NCI-H128 (cell line): ENCODE results near the gene DLGAP1.

ENCODE experiments used
- DNase-seq: peaks from one replicate; lab custom pipeline; 2025; ENCODE audit not compliant: unreplicated experiment; lab: John Stamatoyannopoulos, UW

Gene DLGAP1

DNA sequence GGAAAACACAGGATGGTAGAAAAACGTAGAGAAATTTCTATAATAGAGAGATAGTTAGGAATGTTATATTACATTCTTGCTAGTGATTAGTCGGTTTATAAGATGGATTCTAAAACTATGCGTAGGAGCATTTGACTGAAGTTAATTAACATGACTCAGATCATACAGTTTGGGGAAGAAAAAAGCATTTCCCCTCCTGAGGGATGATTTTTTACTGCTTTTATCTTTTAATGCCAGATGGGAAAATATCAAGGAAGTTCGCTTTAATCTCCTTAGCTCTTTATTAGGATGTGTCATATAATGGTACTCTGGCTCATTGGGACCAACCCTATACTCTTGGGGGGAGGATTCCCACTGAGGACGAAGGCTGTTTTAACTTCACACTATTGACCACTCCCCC, 503.1 kb downstream of the DLGAP1 start:
- DNase-seq: no peak

DNA sequence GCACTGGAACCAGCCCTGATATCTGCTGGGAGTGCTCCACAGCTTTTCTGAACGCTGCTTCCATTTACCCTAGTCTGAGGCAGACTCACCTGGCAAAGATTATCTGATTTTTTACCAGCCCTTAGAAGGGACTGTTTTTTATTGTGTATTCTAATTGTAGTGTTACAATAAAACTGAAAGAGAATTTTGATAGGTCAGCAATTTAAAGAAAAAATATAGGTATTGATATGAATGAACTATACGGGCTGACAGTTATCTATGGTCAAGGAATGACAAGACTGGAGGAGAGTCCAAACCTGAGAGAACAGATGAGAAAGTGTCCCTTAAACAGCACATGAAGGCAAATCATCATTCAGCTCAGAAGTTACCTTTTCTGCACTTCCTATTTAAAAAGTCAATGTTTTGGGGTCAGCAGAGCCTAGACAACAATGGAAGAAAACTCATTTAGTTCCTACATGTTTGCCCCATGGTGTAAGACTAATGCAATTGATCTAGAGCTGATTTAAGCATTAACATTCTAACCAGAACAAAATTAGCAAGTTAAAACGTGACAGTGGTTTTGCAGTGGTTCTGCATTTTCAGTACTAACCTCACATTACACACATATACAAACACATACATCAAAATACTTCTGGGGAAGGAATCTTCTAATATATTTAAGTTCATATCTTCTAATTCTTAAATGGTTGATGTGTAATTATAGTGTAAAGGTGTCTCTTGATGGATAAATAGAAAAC, 504.3 kb downstream of the DLGAP1 start:
- DNase-seq: no peak

DNA sequence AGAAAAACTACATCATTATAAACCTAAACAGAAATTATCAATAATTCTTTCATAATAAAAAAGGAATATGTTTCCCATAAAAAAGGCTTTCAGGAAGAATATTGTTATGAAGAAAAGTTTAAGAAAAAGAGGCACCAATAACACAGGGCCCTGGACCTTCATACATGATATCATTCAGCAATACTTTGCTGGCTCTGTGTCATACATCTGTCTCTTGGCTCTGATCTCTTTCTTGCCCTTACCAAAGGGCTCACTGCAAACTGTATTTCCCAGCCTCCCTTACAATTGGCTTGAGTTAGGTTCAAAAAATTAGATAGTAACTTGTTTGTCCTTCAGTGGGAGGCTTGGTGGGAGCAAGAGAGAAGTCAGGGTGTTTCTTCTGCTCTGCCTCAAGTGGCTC, 506.1 kb downstream of the DLGAP1 start:
- DNase-seq: no peak

DNA sequence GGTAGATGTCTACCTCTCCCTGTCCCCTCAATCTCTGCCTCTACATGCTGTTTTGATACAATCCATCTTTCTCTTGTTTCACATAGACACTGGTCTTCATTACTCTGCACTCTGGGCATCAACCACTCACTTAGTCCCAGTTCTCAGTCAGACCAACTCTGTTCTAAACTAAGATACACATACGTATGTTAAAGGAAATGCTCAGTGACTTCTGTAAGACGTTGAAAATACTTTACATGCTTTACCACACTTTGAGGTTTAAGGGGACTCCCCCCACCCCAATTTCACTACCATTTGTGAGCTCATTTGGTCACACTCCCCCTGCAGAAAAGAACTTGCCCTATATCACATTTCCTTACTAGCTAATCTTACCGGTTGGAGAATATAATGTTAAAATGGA, 507.7 kb downstream of the DLGAP1 start:
- DNase-seq: no peak

DNA sequence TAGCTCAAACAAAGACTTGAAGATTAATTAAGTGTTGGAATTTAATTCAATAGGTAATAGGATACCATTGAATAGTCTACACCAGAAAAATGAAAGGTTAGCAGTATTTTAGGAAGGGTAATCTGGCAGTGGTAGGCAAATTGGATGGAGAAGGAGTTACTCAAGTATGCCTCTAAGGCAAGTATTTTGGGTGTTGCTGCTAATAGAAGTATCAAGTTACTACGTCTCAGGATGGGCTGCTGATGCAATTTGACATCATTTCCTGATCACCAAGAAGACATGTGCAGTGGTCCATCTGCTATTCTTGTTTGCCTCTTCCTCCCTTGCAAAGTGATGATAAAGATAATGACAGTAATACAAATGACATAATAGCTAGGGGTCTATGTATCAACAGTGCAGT, 519.8 kb downstream of the DLGAP1 start:
- DNase-seq: no peak

DNA sequence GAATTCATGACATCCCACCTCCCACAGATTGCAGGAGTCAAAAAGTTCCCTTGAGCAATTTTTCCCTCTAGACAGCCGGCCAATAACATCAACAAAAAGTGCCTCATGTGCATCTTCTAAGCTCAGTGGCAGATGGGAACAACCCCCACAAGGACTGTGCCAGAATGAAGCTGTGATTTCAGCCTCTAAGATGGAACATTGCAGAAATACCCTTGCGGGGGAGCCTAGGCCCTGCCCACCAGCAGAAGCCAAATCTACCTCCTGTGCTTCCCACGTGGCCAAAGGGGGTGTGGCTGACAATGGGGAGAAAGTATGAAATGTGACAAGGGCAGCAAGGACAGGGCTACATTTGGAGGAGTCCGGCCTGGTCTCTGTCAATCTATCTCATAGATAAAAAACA, 522.8 kb downstream of the DLGAP1 start:
- DNase-seq: no peak

DNA sequence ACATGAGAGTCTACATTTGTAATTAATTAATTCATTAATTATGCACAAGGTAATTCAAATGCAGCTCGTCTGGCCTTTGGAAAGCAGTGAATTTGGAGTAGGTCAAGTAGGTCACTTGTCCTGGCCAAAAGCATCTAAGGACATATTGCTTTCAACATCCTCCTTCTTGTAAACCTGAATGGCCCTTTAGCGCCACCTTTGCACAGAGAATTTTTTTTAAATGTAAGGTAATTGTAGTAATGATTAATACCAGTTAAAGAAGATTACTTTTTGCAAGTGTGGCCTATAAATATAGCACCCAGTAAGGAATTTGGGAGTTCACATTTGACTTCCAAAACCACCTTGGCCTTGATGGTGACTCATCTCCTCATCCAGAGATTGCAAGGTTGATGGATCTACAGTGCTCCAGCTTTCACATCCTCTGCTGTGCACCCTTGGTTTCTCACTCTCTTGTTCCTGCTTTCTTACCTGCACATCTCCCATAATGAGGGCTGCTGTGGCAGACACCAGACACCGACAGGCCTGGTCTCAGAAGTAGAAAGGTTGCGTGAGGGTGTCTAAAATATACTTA, 523.5 kb downstream of the DLGAP1 start:
- no peak for DNase-seq

DNA sequence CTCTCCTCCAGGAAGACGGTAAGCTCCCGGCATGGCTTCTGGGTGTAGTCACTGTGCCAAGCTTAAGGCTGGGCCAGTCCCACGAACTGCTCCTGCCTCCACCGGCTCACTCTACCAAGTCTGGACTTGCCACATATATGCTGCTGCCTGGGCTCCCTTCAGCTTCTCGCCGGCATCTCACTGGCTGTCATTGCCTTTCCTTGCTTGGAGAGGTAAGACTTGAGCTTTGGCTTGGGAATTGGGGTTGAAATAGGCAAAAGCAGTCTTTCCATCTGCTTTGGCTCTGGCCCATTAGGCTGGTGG, 524.1 kb downstream of the DLGAP1 start:
- no peak for DNase-seq

DNA sequence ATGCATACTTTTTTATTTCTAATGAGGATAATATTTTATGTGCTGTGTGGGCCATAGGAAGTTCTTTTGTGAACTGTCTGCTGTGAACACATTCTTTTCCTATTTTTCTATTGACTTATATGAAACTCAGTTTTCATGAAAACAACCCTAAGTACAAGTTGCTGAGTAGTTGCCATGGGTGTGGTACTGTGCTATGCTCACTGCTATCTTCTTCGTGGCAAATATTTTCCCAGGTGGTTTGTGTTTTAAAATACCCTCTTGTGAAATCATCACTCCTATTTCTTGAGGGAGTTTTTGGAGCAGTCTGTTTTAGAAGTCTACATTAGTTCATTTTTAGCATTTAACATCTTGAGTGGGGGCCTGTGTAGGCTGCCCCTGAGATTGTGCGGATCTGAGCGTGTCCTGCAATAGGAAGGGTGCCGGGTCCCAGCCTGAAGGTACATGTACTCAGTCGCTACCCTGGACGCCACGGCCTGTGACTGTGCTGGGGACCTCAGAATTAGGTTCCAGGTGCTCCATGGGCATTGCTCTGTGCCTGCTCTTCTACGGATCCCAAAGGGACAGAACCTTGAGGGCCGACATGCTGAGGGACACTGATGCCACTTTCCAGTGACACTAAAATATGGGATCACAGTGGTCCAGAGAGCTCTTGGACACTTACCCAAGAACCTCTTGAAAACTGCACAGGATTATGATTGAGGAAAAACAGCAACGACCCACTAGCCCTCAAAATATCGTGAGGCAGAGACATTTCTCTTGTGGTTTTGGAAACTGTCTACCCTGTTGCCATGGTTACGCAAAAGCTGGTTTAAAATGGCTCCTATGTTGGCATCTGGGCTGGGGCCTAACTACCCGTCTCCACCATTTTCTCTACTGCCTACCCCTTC, 524.7 kb downstream of the DLGAP1 start:
- DNase-seq: no peak

DNA sequence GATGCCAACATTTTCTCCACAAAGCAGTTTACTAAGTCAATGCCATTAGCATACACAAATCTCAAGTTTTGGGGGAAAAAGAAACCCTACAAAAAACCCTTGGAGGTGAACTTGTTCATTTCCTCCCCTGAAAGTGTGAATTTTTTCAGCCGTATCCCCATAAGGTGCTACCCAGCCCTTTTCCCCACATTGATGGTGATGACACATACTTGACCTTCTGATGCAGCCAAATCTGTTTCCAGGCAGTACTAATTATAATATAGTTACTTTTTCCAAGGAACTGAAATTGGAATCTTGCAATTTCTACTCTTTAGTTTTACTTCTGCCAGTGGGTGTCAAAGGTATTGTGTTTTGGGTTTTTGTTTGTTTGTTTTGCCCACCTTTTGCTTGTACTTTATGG, 530.7 kb downstream of the DLGAP1 start:
- no peak for DNase-seq

DNA sequence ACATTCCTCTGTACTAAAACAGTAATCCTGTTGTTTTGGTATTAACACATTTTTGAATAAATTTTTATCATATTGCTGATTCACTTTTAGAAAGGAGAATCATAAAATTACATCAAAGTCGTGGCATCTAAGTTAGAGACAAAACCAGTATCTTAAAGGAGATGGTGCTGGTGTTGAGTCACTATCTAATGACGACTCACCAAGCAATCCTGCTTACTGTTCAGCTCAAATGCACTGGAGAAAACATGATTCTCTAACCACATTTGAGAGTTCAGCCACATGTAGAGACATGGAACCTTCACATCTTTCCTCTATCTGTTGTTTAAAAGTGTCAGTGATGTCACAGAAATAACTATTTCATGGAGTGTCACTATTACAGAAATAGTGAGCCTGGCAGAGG, 531.4 kb downstream of the DLGAP1 start:
- DNase-seq: no peak

DNA sequence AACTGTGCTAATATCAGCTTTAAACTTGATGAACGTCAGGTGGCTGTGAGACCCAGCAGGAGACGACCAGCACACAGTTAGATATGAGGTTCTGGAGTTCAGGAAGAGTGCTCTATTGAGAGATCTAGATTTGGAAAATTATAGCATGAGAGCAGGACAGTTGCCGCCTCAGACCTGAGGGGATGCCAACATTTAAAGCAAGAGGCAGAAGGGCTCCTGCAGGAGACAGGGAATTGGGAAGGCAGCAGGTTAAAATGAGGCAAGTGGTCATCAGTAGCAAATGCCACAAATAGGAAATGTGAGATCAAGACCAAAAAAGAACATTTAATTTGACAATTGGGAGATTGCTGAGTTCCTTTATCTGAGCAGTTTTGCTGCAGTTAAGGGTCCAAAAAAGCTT, 533.3 kb downstream of the DLGAP1 start:
- DNase-seq: no peak

DNA sequence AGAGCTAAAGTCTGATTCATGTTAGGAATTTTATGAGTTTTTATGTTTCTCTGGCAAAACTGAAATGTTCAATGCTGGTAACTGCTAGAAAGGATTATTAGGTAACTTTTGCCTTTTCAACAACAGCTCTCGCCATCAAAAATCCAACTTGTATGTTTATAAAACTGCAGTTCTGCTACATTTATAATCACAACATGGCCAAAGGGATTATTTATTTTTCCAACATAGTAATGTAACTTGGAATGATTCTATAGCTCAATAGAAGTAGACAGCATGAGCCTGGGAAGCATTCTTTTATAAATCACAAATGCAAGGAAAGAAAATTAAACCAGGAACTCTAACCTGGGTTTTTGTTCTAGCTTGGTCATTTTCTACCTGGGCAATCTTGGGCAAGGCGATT, 534.3 kb downstream of the DLGAP1 start:
- no peak for DNase-seq

DNA sequence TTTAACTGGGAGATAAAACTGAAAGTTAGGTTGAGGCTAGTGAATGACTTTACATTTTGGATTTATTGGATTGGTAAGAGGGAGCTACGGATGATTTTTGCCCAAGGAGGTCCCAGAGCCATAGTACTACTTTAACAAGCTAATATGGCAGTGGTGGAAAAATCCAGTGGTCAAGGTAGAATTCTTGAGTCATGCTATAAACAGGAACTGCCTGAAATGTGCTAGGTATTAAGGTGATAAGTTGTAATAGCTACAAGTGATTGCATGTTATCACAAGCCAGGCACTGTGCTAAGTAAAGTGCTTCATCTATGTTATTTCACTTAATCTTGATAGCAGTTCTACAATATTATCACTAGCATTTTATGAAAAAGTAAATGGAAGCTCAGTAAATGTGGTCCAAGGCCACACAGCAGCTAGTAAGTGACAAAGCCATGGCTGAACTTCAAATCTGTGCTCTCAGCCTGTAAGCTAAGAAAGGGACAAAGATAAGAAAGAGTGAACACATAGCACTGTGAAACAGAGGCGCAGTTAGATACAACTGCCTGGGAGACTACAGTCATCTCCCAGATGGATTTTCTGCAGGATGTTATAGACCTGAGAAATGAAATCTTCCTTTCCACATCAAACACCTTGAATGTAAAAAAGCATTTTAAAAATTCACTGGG, 535.6 kb downstream of the DLGAP1 start:
- no peak for DNase-seq

DNA sequence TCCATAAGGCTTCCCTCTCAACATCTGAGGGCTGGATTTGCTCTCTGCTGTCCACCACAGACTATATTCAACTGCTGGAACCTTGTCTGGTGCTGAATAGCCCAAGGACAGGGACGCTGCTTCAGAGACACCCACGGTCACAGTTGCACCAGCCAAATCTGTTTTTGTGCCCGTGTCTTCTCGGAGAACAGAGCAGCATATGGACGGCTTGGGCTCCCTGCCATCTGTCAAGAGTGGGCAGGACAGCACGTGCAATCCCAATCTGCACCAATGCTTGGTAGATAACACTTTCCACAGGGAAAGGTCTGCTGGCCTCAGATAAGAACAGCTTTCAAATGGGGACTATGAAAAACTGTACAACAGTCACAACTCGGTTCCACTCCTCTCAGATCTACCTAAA, 539.0 kb downstream of the DLGAP1 start:
- no peak for DNase-seq

DNA sequence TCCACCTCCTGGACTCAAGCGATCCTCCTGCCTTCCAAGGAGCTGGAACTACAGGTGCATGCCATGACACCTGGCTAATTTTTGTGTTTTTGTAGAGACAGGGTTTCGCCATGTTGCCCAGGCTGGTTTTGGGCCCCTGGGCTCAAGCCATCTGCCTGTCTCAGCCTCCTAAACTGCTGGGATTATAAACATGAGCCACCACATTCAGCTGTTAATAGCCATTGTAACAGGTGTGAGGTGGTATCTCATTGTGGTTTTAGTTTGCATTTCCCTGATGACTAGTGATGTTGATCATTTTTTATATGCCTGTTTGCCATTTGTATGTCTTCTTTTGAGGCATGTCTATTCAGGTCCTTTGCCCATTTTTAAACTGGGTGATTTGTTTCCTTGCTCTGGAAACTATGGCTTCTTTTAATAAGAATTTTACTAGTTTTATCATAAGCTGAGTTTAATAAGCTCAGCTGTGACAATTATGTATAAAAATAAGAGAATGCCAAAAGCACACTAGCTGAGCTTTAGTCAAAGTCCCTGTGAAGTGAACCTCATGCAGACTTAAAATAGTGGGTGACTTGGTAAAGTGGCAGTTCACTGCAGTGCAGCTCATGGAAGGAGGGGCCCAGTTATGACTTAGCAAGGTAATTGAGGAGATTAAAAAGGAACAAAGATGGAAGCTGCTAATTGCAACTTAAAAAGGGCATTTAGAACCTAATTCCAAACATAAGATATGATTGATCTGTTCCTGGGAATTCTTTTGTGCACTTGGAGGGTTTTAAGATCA, 540.1 kb downstream of the DLGAP1 start:
- no peak for DNase-seq

DNA sequence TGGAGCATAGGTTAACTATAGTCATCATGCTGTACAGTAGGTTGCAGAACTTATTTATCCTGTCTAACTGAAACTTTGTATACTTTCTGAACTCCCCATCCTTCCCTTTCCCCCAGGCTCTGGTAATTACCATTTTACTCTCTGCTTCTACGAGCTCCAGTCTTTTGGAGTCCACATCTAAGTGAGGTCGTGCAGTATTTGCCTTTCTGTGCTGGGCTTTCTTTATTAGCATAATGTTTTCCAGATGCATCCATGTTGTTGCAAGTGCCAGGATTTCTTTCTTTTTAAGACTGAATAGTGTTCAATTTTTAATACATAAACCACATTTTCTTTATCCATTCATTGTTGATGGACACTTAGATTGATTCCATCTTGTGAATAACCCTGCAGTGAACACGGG, 541.0 kb downstream of the DLGAP1 start:
- DNase-seq: no peak

DNA sequence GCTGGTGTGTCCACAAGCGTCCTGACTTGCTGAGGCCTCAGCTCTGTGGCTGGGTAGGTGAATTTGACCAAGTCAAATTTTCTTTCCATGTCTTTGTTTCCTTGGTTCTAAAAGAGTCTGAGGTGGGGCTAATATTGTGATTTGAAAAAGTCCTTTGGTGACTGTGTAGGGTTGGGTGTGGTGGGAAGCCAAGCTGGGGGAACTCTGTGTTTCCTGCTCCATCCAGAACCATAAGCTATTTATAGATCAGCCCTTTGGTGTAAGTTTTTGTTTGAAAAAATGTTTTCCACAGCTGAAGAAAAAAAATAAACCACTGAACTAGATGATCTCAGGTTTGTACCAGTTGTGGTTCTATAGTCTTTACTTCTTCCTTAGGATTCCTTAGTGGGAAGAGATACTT, 542.4 kb downstream of the DLGAP1 start:
- DNase-seq: no peak

DNA sequence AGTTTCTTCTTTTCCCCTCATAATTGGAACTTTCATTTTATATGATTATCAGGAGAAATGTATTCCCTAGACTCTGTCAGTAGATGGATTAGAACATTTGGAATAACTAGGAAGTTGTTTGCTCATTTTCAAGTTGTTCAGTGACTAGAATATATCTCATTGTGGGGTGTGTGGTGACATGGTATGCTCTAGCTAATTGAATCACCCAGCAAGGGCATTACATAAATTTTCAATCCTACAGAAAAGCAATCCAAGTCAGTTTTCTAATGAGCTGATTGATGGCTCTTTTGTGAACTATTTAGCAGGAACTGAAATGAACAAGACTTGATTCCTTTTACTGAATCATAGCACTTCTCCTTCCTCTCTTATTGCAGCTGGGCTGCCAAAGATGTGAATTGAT, 543.7 kb downstream of the DLGAP1 start:
- peak; percentile 42 for DNase-seq

DNA sequence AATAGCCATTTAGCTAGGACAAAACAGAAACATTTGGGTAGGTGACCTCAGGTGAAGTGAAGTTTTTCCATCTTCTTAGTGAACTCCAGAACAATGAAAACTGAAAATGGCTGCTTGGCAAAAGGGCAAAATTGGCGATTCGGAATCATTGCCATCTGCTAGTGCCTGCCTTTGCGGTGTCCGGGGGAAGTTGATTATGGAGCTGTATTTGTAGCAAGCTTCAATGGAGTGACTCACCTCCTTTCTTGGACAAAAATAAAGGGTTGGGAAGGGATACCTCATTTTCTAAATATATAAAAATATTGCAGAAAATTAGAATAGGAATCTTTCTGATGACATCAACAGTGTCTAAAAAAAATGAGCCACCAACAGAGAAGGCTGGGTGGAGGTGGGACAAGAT, 544.6 kb downstream of the DLGAP1 start:
- no peak for DNase-seq

DNA sequence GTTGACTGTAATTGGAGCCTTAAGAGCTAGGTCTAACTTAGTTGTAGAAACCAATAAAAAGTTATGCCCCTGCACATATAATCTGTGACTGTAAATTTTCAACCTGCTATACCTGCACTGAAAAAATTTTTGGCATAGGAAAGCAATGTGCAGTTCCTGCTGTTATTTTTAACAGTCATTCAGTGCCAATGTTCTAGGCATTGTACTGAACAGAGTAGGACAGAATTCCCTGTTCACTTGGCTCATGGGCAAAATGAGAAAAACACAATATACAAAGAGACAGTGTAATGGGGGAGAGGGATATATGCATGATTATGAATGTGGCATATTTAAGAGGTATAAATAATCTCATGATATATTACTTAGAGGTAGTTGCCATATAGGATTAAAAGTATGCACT, 547.2 kb downstream of the DLGAP1 start:
- no peak for DNase-seq
